Esophagus squamous epithelium (tissue), 4 donors: ENCODE results near the gene SPEN.

Experiments used
- CTCF ChIP-seq, 6 experiments: fragments of 450-650 bp in 4 of 6; fragments of 200-600 bp in 2 of 6; sonication (generic) in 2 of 6; IDR thresholded peaks; one replicate each; pipeline ENCODE4 v1.5.1; 2016 to 2019; ENCODE audit warnings: antibody characterized with exemption in 6 of 6, mild to moderate bottlenecking in 4 of 6, moderate library complexity in 4 of 6
- POLR2A ChIP-seq, 4 donors: fragments of 450-650 bp; IDR thresholded peaks; one replicate each; pipeline ENCODE4 v1.6.1; 2017; ENCODE audit warnings: antibody characterized with exemption in 4 of 4, mild to moderate bottlenecking in 4 of 4, moderate library complexity in 3 of 4

DNA sequence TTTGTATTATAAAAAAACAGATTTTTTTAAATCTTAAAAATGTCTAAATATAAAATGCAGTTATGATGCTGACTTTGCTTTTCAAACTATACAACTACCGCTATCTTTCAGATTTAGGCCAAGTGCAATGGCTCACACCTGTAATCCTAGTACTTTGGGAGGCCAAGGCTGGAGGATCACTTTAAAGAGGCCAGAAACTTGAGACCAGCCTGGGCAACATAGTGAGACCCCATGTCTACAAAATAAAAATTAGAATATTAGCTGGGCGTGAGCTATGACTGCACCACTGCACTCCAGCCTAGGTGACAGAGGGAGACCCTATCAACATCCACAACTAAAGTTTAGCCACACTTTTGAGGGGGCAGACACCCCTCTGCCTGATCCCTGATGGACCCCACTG lies 108.0 kb downstream of the SPEN start:
- TF ChIP-seq CTCF (IDR thresholded peaks at IDR 0.05) = no peak
- TF ChIP-seq POLR2A (IDR thresholded peaks at IDR 0.05) = no peak
